GM12892 (cell line): Measurements from ENCODE around the gene TNFAIP3.

ENCODE experiments used
- POLR2A ChIP-seq: IDR thresholded peaks from 2 replicates; pipeline ENCODE4 v1.6.1; 2011; ENCODE audit warnings: low read depth, low read length, control low read depth
- POLR2AphosphoS5 ChIP-seq: IDR thresholded peaks from 2 replicates; pipeline ENCODE4 v1.6.1; 2011; ENCODE audit warnings: low read depth, low read length, control low read depth

GRCh38 chr6:137856138-137856898 is 10.7 kb upstream of the TNFAIP3 start:
- TF ChIP-seq POLR2A (no peak), POLR2AphosphoS5 (no peak)
